HG02938 (cell line): ENCODE measurements around the gene TCF7L1.
"Not testable (repeated sequence)": the region's sequence is repeated elsewhere in the genome, so short reads cannot be mapped to it uniquely, and the experiment has no call there.

Source experiments
- ATAC-seq: cut with Tn5 transposase; IDR thresholded peaks from one replicate; pipeline ENCODE4 v1.9.1; 2021; ENCODE audit warnings: mild to moderate bottlenecking, moderate library complexity; ENCODE audit not compliant: unreplicated experiment

Gene TCF7L1

GRCh38 chr2:85312404-85312803 is 179.2 kb downstream of the TCF7L1 start:
- no peak for ATAC-seq

GRCh38 chr2:85314884-85315242 is 181.7 kb downstream of the TCF7L1 start:
- no peak for ATAC-seq

- ATAC-seq: not testable (repeated sequence)
Measured at GRCh38 chr2:85315921-85316320, 182.7 kb downstream of the TCF7L1 start.

GRCh38 chr2:85318222-85319074 is 185.3 kb downstream of the TCF7L1 start:
- no peak for ATAC-seq

- no peak for ATAC-seq
Measured at GRCh38 chr2:85319796-85320195, 186.6 kb downstream of the TCF7L1 start.

GRCh38 chr2:85323351-85323987 is 190.3 kb downstream of the TCF7L1 start:
- ATAC-seq: no peak

GRCh38 chr2:85323988-85324367 is 190.8 kb downstream of the TCF7L1 start:
- not testable (repeated sequence) for ATAC-seq

GRCh38 chr2:85324639-85325465 is 191.7 kb downstream of the TCF7L1 start:
- no peak for ATAC-seq

GRCh38 chr2:85325466-85325811 is 192.2 kb downstream of the TCF7L1 start:
- ATAC-seq: no peak

- peak; percentile 35 for ATAC-seq
Measured at GRCh38 chr2:85326406-85327159, 193.4 kb downstream of the TCF7L1 start.

- peak; percentile 28 for ATAC-seq
Measured at GRCh38 chr2:85327160-85327821, 194.1 kb downstream of the TCF7L1 start.

- ATAC-seq: peak; percentile 79
Measured at GRCh38 chr2:85327822-85328617, 194.8 kb downstream of the TCF7L1 start, which contains the start of gene TGOLN2. TGOLN2 (minus strand) TSS chr2:85327989; CDS start chr2:85327962, 27 bp downstream.

- no peak for ATAC-seq
Measured at GRCh38 chr2:85329181-85329651, 196.0 kb downstream of the TCF7L1 start.

- not testable (repeated sequence) for ATAC-seq
Measured at GRCh38 chr2:85329701-85330100, 196.5 kb downstream of the TCF7L1 start.

- no peak for ATAC-seq
Measured at GRCh38 chr2:85330839-85331636, 197.8 kb downstream of the TCF7L1 start.

- ATAC-seq: not testable (repeated sequence)
Measured at GRCh38 chr2:85333877-85334276, 200.7 kb downstream of the TCF7L1 start.

- no peak for ATAC-seq
Measured at GRCh38 chr2:85334928-85335327, 201.7 kb downstream of the TCF7L1 start.
